ENCODE data around the gene OR2T35.
A peak's percentile ranks its signal among the peaks of the same experiment; 100 is the strongest.

The OR2T35 gene

GRCh38 chr1:248621770-248622169, 23.3 kb downstream of the OR2T35 start:
- no peaks in the 10 kb centered on the region for H3F3A ChIP-seq (ENCODE audit: insufficient read depth, low read length)
- H3K27ac ChIP-seq (ENCODE audit: low read length) = no peak overlapping the region
- no peaks in the 10 kb centered on the region for H3K36me3 ChIP-seq (replicated peaks; ENCODE audit: insufficient read depth, low read length)
- TF ChIP-seq CTCF (IDR thresholded peaks at IDR 0.05; ENCODE audit: low read length) (no peak), EZH2 (optimal IDR thresholded peaks at IDR 0.05; ENCODE audit: low read depth, low read length) (no peak), EZH2phosphoT487 (IDR thresholded peaks at IDR 0.05; ENCODE audit: low read length) (no peak)
- H3K4me3 ChIP-seq (ENCODE audit: low read length) = no peak overlapping the region
- H3K79me2 ChIP-seq (ENCODE audit: low read length) = no peaks in the 10 kb centered on the region
- H2AFZ ChIP-seq (ENCODE audit: low read length) = no peak overlapping the region
- no peak overlapping the region for H3K9ac ChIP-seq (ENCODE audit: low read length)
- no peaks in the 10 kb centered on the region for H3K9me3 ChIP-seq (replicated peaks; ENCODE audit: insufficient read depth, low read length)
- H3K27me3 ChIP-seq (replicated peaks; ENCODE audit: insufficient read depth, low read length) = no peaks in the 10 kb centered on the region
- no peaks in the 10 kb centered on the region for H4K20me1 ChIP-seq (ENCODE audit: insufficient read depth, low read length)
- no peak overlapping the region for H3K4me2 ChIP-seq (ENCODE audit: low read depth, low read length)
- no peaks in the 10 kb centered on the region for H3K4me1 ChIP-seq (ENCODE audit: low read length)
- DNase-seq = no peak
- H3K9me2 ChIP-seq (replicated peaks; ENCODE audit: insufficient read depth, low read length) = no peaks in the 10 kb centered on the region

- Histone ChIP-seq H3K9me2 (replicated peaks; ENCODE audit: insufficient read depth, low read length) (no peaks in the 10 kb centered on the region), H3K9me3 (replicated peaks; ENCODE audit: insufficient read depth, low read length) (no peaks in the 10 kb centered on the region), H3K9ac (ENCODE audit: low read length) (no peak overlapping the region), H4K20me1 (ENCODE audit: insufficient read depth, low read length) (no peaks in the 10 kb centered on the region), H3K27me3 (replicated peaks; ENCODE audit: insufficient read depth, low read length) (no peaks in the 10 kb centered on the region), H3K27ac (ENCODE audit: low read length) (no peak overlapping the region), H3K4me1 (ENCODE audit: low read length) (no peaks in the 10 kb centered on the region), H3K4me2 (ENCODE audit: low read depth, low read length) (no peak overlapping the region), H3K4me3 (ENCODE audit: low read length) (no peak overlapping the region), H3F3A (ENCODE audit: insufficient read depth, low read length) (no peaks in the 10 kb centered on the region), H2AFZ (ENCODE audit: low read length) (no peak overlapping the region), H3K36me3 (replicated peaks; ENCODE audit: insufficient read depth, low read length) (no peaks in the 10 kb centered on the region), H3K79me2 (ENCODE audit: low read length) (no peaks in the 10 kb centered on the region)
- peak; percentile 41 for DNase-seq
- TF ChIP-seq CTCF (IDR thresholded peaks at IDR 0.05; ENCODE audit: low read length) (peak; percentile 54), EZH2phosphoT487 (IDR thresholded peaks at IDR 0.05; ENCODE audit: low read length) (no peak)
Observed at GRCh38 chr1:248618878-248619277, 26.2 kb downstream of the OR2T35 start.

- no peak for TF ChIP-seq EZH2phosphoT487 (IDR thresholded peaks at IDR 0.05; ENCODE audit: low read length)
- no peak for TF ChIP-seq EZH2 (optimal IDR thresholded peaks at IDR 0.05; ENCODE audit: low read depth, low read length)
- no peak for TF ChIP-seq CTCF (IDR thresholded peaks at IDR 0.05; ENCODE audit: low read length)
- Histone ChIP-seq H3K27ac (ENCODE audit: low read length) (no peak overlapping the region), H3K4me3 (ENCODE audit: low read length) (no peak overlapping the region), H3K4me2 (ENCODE audit: low read depth, low read length) (no peak overlapping the region), H3K9me2 (replicated peaks; ENCODE audit: insufficient read depth, low read length) (no peaks in the 10 kb centered on the region), H3K27me3 (replicated peaks; ENCODE audit: insufficient read depth, low read length) (no peaks in the 10 kb centered on the region), H3K36me3 (replicated peaks; ENCODE audit: insufficient read depth, low read length) (no peaks in the 10 kb centered on the region), H3K9ac (ENCODE audit: low read length) (no peak overlapping the region), H3F3A (ENCODE audit: insufficient read depth, low read length) (no peaks in the 10 kb centered on the region), H2AFZ (ENCODE audit: low read length) (no peak overlapping the region), H4K20me1 (ENCODE audit: insufficient read depth, low read length) (no peaks in the 10 kb centered on the region), H3K4me1 (ENCODE audit: low read length) (peaks cover 5% of the 10 kb centered on the region; the same call in 1 of the 2 replicates), H3K79me2 (ENCODE audit: low read length) (no peaks in the 10 kb centered on the region), H3K9me3 (replicated peaks; ENCODE audit: insufficient read depth, low read length) (no peaks in the 10 kb centered on the region)
- no peak for DNase-seq
Observed at GRCh38 chr1:248618119-248618518, 27.0 kb downstream of the OR2T35 start.

Measured in MM.1S (cell line).